Kidney epithelial cell (primary cell): Measurements from ENCODE around the gene NPTXR. TPM values are rescaled to one million over a fixed set of nuclear protein-coding genes. Genes with fewer than 3 reads are reported as not detected.

ENCODE experiments used
- DNase-seq: peaks from one replicate; pipeline ENCODE4 v3.0.0-alpha.2; 2010; ENCODE audit warnings: low read depth
- H3K27me3 ChIP-seq: 2 replicates; pipeline ENCODE4 v1.6.0; 2011; ENCODE audit warnings: low read length; ENCODE audit not compliant: control insufficient read depth, insufficient read depth
- H3K36me3 ChIP-seq: 2 replicates; pipeline ENCODE4 v1.5.1; 2011; ENCODE audit warnings: low read length; ENCODE audit not compliant: control insufficient read depth, insufficient read depth
- H3K4me3 ChIP-seq: 2 replicates; pipeline ENCODE4 v1.5.1; 2011; ENCODE audit warnings: low read depth, mild to moderate bottlenecking, control low read depth, low read length
- total RNA-seq: library from RNA; depleted of rRNA; stranded (reverse); fragments of >200 nt; gene quantifications from 2 replicates; pipeline ENCODE4 v1.2.3, GENCODE V29; 2015
- TF ChIP-seq, protein P1 (sequence below): IDR thresholded peaks from 2 replicates; pipeline ENCODE4 v1.5.1; 2011; ENCODE audit warnings: mild to moderate bottlenecking, moderate library complexity, low read length, control low read depth, inconsistent platforms; ENCODE audit not compliant: insufficient read depth, poor library complexity, severe bottlenecking

The NPTXR gene
- total RNA-seq, 1 donor from 2014 or later, result 2.4 TPM

DNA sequence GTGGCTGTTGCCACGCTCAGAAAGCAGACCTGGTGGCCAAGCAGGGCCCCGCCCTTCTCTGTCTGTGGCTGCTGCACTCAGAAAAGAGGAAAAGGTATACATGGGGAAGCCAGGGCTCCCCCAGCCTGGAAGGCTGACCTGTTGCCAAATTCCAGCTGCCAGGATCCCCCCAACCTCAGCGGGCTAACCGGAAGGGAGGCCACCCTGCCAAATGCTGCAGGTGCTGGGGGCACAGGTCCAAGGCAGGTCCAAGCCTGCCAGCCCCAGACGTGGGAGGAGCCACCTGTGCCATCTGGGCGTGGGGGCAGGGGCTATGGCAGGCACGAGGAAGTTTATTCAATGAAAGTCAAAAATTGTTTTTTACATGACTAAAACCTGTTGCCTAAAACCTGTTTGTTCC is 2.6 kb downstream of the NPTXR start:
- no peak overlapping the region for H3K4me3 ChIP-seq
- DNase-seq, result no peak
- H3K27me3 ChIP-seq, result peaks cover 38% of the 10 kb centered on the region
- TF ChIP-seq, protein P1, sequence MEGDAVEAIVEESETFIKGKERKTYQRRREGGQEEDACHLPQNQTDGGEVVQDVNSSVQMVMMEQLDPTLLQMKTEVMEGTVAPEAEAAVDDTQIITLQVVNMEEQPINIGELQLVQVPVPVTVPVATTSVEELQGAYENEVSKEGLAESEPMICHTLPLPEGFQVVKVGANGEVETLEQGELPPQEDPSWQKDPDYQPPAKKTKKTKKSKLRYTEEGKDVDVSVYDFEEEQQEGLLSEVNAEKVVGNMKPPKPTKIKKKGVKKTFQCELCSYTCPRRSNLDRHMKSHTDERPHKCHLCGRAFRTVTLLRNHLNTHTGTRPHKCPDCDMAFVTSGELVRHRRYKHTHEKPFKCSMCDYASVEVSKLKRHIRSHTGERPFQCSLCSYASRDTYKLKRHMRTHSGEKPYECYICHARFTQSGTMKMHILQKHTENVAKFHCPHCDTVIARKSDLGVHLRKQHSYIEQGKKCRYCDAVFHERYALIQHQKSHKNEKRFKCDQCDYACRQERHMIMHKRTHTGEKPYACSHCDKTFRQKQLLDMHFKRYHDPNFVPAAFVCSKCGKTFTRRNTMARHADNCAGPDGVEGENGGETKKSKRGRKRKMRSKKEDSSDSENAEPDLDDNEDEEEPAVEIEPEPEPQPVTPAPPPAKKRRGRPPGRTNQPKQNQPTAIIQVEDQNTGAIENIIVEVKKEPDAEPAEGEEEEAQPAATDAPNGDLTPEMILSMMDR, result no peak
- no peaks in the 10 kb centered on the region for H3K36me3 ChIP-seq

DNA sequence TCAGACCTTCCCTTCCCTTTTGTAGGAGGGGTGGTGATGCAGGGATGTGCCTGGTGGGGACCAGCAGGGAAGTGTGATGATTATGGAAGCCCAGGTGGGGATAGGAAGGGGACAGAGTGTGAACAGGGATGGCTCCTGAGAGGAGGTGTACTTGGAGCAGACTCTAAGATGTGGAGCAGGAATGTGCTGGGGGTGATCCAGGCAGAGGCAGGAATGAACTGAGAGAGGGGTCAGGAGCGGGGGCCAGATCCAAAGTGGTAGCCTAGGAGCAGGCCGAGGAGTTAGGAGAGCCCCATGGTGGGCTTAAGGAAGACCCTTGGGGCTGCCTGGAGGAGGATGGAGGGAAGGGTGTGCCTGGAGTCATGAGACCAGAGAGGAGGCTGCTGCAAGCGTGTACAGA is 3.7 kb downstream of the NPTXR start:
- peaks cover 38% of the 10 kb centered on the region for H3K27me3 ChIP-seq
- H3K36me3 ChIP-seq, result no peaks in the 10 kb centered on the region
- TF ChIP-seq, protein P1, result no peak

DNA sequence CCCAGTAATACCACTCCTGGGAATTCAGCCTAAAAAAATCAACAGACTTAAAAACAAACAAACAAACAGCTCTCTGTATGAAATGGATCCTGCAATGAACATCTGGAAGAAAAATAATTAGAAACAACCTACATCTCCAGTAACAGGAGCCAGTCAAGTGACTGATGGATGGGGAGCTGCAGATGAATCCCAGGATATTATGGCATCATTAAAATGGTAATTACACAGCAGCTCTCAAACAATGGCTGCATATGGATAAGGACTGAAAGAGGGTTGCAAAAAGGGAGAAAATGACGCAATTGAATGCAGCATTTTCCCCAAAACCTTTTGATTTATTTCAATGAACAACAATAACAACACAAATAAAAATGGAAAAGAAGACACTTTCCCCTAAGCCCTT is 4.1 kb downstream of the NPTXR start:
- no peak for DNase-seq
- no peak overlapping the region for H3K4me3 ChIP-seq
- H3K36me3 ChIP-seq, result no peaks in the 10 kb centered on the region
- peaks cover 37% of the 10 kb centered on the region for H3K27me3 ChIP-seq
- TF ChIP-seq, protein P1, result no peak

More for the DNA sequence above, 3.7 kb downstream of the NPTXR start:
- no peak for DNase-seq
- no peak overlapping the region for H3K4me3 ChIP-seq

DNA sequence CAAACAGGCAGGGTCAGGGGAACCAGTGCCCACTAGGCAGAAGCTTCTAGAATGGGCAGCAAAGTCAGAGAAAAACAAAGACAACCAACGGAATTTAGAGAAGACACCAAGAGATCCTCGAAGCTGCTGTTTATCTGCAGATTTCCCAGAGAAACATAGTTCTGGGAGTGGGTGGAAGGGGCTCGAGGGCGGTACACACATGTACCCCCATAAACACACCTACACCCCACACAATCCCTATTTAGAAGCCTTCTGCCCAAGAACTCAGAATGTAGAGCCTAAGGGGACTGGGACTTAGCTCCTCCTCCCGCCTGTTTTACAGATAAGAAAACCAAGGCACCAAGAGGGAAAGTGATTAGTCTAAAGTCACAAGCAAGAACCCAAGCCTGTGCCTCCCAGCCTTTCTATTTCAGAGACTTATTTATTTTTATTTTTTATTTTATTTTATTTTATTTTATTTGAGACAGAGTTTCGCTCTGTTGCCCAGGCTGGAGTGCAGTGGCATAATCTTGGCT is 6.4 kb downstream of the NPTXR start:
- TF ChIP-seq, protein P1, result no peak
- H3K36me3 ChIP-seq, result no peaks in the 10 kb centered on the region
- no peak for DNase-seq
- no peak overlapping the region for H3K4me3 ChIP-seq
- H3K27me3 ChIP-seq, result peaks cover 26% of the 10 kb centered on the region

DNA sequence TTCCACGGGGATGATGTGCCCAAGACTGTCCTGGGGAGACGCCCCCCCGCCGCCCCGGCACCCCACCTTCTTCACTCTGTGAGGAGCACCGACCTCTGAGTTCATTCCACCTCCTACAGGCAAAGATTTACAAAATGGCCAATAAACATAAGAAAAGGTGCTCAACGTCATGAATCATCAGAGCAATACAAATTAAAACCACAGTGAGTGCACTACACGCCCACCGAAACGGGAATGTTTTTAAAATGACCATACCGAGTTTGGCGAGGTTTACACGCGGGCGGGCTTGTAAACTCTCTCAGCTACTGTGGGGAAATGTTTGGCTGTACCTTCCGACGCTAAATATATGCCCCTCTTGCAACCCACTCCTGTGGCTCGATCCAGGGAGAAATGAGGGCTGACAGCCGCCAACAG is 7.9 kb downstream of the NPTXR start:
- DNase-seq, result no peak
- H3K27me3 ChIP-seq, result peaks cover 13% of the 10 kb centered on the region
- H3K36me3 ChIP-seq, result no peaks in the 10 kb centered on the region
- no peak overlapping the region for H3K4me3 ChIP-seq
- TF ChIP-seq, protein P1, result no peak

DNA sequence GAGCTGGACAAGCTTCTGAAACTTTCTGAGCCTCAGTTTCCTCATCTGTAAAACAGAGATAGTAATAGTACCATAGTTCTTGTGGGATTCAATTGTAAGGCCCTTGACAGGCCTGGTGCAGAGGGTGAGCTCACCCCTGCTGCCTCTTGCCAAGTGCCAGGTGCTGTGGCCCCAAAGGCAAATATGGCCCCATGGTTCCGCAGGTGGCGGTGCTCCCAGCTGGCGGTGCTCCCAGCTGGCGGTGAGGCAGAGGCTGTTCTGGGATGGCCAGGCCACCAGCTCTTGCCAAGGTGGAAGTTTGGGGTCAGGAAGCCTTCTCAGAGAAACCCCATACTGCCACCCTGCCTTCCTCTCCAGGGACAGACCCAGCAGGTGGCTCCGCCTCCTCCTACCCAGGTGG is 8.8 kb downstream of the NPTXR start:
- TF ChIP-seq, protein P1, result no peak
- DNase-seq, result no peak
- H3K27me3 ChIP-seq, result peaks cover 5% of the 10 kb centered on the region
- H3K36me3 ChIP-seq, result no peaks in the 10 kb centered on the region
- no peak overlapping the region for H3K4me3 ChIP-seq
